Lung microvascular endothelial cell (primary cell): Measurements from ENCODE around the gene TSR1. TPM values are rescaled to one million over a fixed set of nuclear protein-coding genes. Genes with fewer than 3 reads are reported as not detected.
A peak's percentile ranks its signal among the peaks of the same experiment; 100 is the strongest.

Source experiments
- DNase-seq, 2 donors: peaks; one replicate each; pipeline versions ENCODE4 v3.0.0 to v3.0.0-alpha.2; 2010; ENCODE audit warnings: low read depth in 2 of 2
- total RNA-seq: library from RNA; depleted of rRNA; stranded (reverse); fragments of >200 nt; gene quantifications from 2 replicates; pipeline ENCODE4 v1.2.1, GENCODE V29; 2014

Gene TSR1
- total RNA-seq, 1 donor from 2014 or later, result 34.1 TPM

DNA sequence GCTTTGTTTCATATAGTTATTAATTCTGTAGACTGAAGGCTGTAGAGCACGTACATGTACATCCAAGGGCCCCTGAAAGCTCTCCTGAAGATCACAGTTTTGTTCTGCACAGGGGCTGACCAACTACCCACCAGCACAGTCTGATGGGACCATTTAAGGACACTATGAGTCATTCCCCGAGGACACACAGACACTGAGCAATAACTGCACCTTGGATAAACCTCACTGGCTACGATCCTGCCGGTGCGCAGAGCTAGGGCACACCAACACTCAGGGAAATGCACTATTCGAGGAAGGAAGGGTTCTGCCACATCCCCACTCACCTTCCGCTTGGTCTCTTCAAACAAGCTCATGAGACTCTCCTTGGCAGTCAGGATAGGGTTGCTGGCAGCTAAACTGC lies 53.0 kb downstream of the TSR1 start:
- DNase-seq, result no peak

DNA sequence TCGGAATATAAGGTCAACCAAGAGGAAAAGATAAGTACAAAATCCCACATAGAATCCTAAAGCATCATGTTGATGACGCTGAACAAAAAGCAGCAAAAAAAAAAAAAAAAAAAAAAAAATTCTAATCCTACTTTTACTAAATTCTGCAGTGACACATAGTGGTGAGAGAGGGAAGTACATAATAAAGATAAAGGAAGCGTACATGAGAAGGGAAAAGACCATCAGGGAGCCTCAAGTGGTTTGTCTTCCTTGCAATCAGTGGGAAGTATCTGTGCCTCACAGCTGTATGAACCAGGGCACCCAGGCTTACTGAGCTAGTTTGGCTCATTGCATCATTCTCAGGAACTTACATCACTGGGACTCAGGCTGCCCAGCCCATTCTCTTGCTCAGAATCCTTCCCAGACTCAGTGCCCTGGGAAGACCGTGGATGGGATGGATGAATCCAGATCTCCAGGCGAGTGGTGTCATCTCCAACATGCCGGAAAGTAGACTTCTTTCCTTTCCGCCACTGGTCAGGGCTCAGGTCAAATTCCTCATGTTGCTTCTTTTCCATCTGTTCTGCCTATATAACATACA lies 53.9 kb downstream of the TSR1 start:
- DNase-seq, result peak; percentile 76 to 79

DNA sequence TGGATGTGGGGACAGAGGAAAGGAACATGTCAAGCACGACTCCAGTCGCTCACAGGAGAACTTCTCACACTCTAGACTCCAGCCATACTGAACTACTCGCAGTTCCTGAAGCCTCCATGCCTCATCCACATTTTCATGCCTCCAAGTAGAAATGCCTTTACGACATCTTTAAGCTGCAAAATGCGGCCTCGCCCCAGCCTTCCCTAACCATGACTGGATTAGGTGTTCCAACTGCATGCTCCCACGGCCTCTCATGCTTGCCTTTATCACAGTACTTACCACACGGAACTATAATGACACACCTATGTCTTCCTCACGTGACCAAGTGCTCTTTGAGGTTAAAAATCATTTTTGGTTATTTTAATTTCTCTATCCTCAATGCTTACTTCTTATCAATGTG lies 56.5 kb downstream of the TSR1 start:
- DNase-seq, result no peak

DNA sequence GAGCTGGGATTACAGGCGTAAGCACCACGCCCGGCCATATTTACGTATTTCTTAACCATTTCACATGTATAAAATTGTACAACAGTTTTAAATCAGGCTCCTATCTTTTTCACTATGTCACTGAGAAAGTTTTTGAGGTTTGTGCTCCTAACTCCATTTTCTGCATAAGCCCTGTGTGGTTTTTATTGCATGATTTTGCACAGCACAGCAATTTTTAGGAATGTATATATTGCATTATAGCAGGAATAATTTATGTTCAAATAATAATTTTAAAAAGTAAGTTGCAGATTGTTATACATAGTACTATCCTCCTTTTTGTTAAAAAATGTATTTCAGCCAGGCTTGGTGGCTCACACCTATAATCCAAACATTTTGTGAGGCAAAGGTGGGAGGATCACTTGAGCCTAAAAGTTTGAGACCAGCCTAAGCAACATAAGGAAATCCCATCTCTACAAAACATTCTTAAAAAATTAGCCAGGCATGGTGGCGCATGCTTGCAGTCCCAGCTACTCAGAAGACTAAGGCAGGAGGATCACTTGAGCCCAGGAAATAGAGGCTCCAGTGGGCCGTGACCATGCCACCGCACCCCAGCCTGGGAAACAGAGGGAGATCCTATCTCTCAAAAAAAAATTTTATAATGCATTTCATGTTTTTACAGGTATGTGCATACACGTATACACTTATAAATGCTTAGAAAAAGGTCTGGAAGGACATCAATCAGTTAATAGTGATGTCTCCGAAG lies 58.7 kb downstream of the TSR1 start:
- no peak for DNase-seq

DNA sequence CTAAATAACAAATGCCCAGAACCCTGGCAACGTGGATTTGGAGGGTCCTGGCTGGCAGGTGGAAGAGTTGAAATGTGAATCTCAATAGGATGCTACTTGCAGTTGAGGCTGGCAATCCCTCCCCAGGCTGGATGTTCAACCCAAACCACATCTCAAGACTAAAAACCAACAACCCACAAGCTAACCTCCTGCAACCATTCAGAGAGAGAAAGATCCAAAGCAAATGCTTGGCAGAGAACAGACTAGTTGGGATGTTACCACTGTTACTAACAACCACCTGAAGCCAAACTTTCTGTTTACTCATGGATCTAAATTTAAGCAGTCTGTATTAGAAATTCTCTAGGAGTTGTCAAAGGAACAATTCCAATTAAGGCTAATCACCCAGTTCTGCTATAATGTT lies 60.5 kb downstream of the TSR1 start:
- DNase-seq, result no peak

DNA sequence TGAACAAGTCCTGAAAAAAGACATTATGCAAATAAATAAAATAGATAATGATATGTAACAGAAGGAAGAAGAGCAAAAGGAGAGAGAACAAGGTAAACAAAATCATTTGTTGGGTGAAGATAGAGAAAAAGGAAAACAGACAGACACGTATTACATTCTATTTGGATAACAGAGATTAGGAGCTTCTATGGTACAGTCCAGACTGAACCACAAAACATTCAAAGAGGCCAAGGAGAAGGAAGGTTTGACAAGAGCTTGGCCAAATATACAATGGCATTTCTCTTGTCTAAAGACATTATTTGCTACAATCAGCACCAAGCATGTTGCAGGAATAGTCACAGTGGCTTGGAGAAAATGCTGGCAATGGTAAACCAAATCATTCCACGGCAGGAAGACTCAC lies 61.8 kb downstream of the TSR1 start:
- DNase-seq, result no peak

Other genes starting within 250 kb of the TSR1 start
- gene SMG6, start 32.7 kb downstream of the TSR1 start, total RNA-seq, result 19.6 and 23.8 TPM in 2 replicates
- 7.9 and 9.4 TPM in 2 replicates for gene SRR, start 32.5 kb downstream of the TSR1 start, total RNA-seq
- 22.0 and 37.5 TPM in 2 replicates for gene SGSM2, start 1.0 kb upstream of the TSR1 start, total RNA-seq
- 1.7 and 2.8 TPM in 2 replicates for gene MNT, start 64.6 kb upstream of the TSR1 start, total RNA-seq
- 7.3 and 7.8 TPM in 2 replicates for gene METTL16, start 175.4 kb upstream of the TSR1 start, total RNA-seq